WI38 (cell line): ENCODE results near the gene PLCG2.

Experiments used
- H3K4me3 ChIP-seq: 2 replicates; pipeline ENCODE4 v1.5.1; 2011; ENCODE audit warnings: low read depth, mild to moderate bottlenecking, control low read depth, low read length
- CTCF ChIP-seq: IDR thresholded peaks from 2 replicates; pipeline ENCODE4 v1.5.1; 2012; ENCODE audit warnings: low read depth, mild to moderate bottlenecking, control low read depth, low read length

PLCG2 gene

GRCh38 chr16:81863630-81864352, 84.7 kb downstream of the PLCG2 start:
- no peak overlapping the region for H3K4me3 ChIP-seq
- no peak for TF ChIP-seq CTCF

- no peak overlapping the region for H3K4me3 ChIP-seq
- no peak for TF ChIP-seq CTCF
These were observed 85.7 kb downstream of the PLCG2 start for GRCh38 chr16:81864646-81865382.

- no peak for TF ChIP-seq CTCF
- H3K4me3 ChIP-seq: no peak overlapping the region
These were observed 87.8 kb downstream of the PLCG2 start for GRCh38 chr16:81866820-81867440.

- H3K4me3 ChIP-seq: no peak overlapping the region
- no peak for TF ChIP-seq CTCF
These were observed 89.1 kb downstream of the PLCG2 start for GRCh38 chr16:81868057-81868748.

GRCh38 chr16:81869326-81869725, 90.2 kb downstream of the PLCG2 start:
- TF ChIP-seq CTCF: no peak
- H3K4me3 ChIP-seq: no peak overlapping the region

- no peak for TF ChIP-seq CTCF
- H3K4me3 ChIP-seq: no peak overlapping the region
These were observed 94.1 kb downstream of the PLCG2 start for GRCh38 chr16:81873206-81873605.
